ENCODE measurements around the gene DNAH11. TPM values are rescaled to one million over a fixed set of nuclear protein-coding genes. Genes with fewer than 3 reads are reported as not detected.

The DNAH11 gene
- total and polyA plus RNA-seq, 4 experiments from 2014 or later = 0.06 TPM; not detected in 3

DNA sequence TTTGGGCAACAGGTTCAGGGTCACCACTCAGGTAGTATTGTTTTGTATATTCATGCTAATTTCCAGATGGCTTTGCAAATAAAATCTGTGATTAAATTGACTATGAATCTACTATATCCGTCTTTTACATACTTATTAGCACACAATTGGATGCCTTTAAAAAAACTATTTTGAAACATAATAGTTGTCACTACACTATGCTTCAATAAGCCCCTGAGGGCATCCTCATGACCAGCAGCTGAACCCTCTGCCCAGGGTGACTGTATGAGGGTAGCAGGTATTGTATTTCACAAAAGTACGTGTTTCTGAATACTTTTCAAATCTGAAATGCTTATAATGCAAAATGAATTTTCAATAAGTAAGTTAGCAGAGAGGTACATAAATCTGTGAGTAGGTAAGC is 97.3 kb downstream of the DNAH11 start:
- no peaks in the 10 kb centered on the region for H3K36me3 Mint-ChIP-seq
- no peak overlapping the region for H3K4me3 Mint-ChIP-seq
- H3K4me1 ChIP-seq (ENCODE audit: insufficient read depth, low read length) = no peaks in the 10 kb centered on the region
- no peaks in the 10 kb centered on the region for H3K27me3 ChIP-seq (ENCODE audit: insufficient read depth, low read length)
- no peak overlapping the region for H3K27ac Mint-ChIP-seq
- intact Hi-C loops (cut with micrococcal nuclease) = no loop called here
- ChIA-PET POLR2A (ENCODE audit: partially characterized antibody) (no interaction called here), CTCF (ENCODE audit: partially characterized antibody) (no interaction called here)
- H3K4me3 ChIP-seq (ENCODE audit: low read length in 2 of 2) = no peak overlapping the region
- no peaks in the 10 kb centered on the region for H3K36me3 ChIP-seq (ENCODE audit: insufficient read depth, low read length)
- no peaks in the 10 kb centered on the region for H3K9me3 Mint-ChIP-seq
- H3K27ac ChIP-seq (ENCODE audit: low read depth, low read length) = no peak overlapping the region
- peaks cover 0 to 3% (median under 1%) of the 10 kb centered on the region in 4 donors for H3K4me1 Mint-ChIP-seq
- peaks cover 3 to 15% of the 10 kb centered on the region in 2 donors for H3K27me3 Mint-ChIP-seq
- DNase-seq = no peak
- H3K9me3 ChIP-seq (ENCODE audit: control insufficient read depth in 1 of 2, low read length in 2 of 2) = no peaks in the 10 kb centered on the region

DNA sequence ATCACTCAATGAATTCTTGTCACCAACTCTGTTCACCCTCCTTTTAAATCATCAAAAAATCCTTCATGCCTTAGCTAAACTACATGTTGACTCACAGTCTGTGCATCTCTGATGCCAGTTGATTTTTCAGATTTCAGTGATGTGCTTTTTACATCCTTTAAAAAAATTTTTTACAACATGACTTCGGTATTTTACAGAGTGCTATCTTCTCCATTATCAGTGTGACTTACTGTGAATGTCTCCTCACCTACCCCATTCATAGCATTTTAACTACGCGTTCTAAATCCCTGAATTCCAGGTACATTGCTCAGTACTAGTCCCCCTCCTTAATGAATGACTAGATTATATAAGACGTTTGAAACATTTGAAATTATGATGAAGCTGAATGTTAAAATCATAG is 98.7 kb downstream of the DNAH11 start:
- Histone ChIP-seq H3K27me3 (ENCODE audit: insufficient read depth, low read length) (no peaks in the 10 kb centered on the region), H3K36me3 (ENCODE audit: insufficient read depth, low read length) (no peaks in the 10 kb centered on the region), H3K4me1 (ENCODE audit: insufficient read depth, low read length) (no peaks in the 10 kb centered on the region), H3K27ac (ENCODE audit: low read depth, low read length) (no peak overlapping the region), H3K9me3 (ENCODE audit: control insufficient read depth in 1 of 2, low read length in 2 of 2) (no peaks in the 10 kb centered on the region), H3K4me3 (ENCODE audit: low read length in 2 of 2) (no peak overlapping the region)
- POLR2A ChIA-PET (ENCODE audit: partially characterized antibody) = no interaction called here
- no peaks in the 10 kb centered on the region for H3K9me3 Mint-ChIP-seq
- no peaks in the 10 kb centered on the region for H3K36me3 Mint-ChIP-seq
- peaks cover 4 to 17% of the 10 kb centered on the region in 2 donors for H3K27me3 Mint-ChIP-seq
- intact Hi-C loops (cut with micrococcal nuclease) = no loop called here
- no peak overlapping the region for H3K4me3 Mint-ChIP-seq
- peaks cover 0 to 3% (median under 1%) of the 10 kb centered on the region in 4 donors for H3K4me1 Mint-ChIP-seq
- CTCF ChIA-PET (ENCODE audit: partially characterized antibody) = no interaction called here
- no peak for DNase-seq
- no peak overlapping the region for H3K27ac Mint-ChIP-seq

DNA sequence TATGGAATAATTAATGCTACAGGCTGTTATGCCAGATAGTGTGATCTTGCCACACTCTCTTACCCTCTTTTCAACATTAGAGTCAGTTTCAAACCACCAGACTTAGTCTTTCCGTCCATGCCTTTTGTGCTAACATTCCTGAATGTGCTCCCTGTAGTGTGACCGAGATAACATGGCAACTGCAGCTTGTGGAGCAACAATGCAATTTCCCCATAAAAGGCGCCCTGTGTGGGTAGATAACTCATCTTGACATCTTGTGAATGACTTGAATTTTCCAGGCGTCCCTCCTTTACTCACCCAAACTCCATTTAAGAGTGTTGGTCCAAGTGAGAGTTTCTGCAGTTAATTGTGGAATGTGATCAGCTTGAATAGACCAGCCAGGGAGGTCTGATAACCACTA is 99.6 kb downstream of the DNAH11 start:
- H3K4me1 ChIP-seq (ENCODE audit: insufficient read depth, low read length) = no peaks in the 10 kb centered on the region
- intact Hi-C loops (cut with micrococcal nuclease) = no loop called here
- DNase-seq = no peak

DNA sequence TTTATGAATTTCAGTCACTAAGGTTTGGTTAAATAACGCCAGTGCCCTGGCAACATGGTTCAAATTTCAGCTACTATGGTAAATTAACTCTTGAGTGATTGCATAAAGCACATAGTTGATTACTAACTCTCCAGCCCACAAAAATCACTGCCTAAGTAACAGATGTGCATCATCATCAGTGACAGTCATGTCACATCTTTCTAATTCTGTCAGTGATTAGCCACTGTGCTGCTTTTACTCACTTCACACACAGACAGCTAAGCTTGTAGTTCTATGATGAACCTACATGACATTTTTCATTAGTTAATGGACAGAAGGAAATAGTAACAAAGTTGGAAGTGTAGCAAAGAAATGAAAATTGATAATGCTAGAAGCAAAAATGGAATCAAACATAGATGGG is 108.9 kb downstream of the DNAH11 start:
- no peaks in the 10 kb centered on the region for H3K4me1 ChIP-seq (ENCODE audit: insufficient read depth, low read length)
- DNase-seq = no peak
- H3K27ac ChIP-seq (ENCODE audit: low read depth, low read length) = no peak overlapping the region
- H3K27me3 ChIP-seq (ENCODE audit: insufficient read depth, low read length) = no peaks in the 10 kb centered on the region
- Mint-ChIP-seq H3K4me1 (no peaks in the 10 kb centered on the region), H3K4me3 (no peak overlapping the region), H3K9me3 (peaks cover 0 to 5% (median 3%) of the 10 kb centered on the region in 8 donors), H3K36me3 (no peaks in the 10 kb centered on the region), H3K27ac (no peak overlapping the region), H3K27me3 (peaks cover 0 to 3% of the 10 kb centered on the region in 2 donors)
- ChIA-PET CTCF (ENCODE audit: partially characterized antibody) (interaction anchor here (1.5 kb wide), 1 partner anchor 9 kb away, joined by 3 read pairs; no protein-coding TSS in a partner anchor), POLR2A (ENCODE audit: partially characterized antibody) (no interaction called here)
- H3K9me3 ChIP-seq (ENCODE audit: control insufficient read depth in 1 of 2, low read length in 2 of 2) = no peaks in the 10 kb centered on the region
- H3K36me3 ChIP-seq (ENCODE audit: insufficient read depth, low read length) = no peaks in the 10 kb centered on the region
- intact Hi-C loops (cut with micrococcal nuclease) = no loop called here
- no peak overlapping the region for H3K4me3 ChIP-seq (ENCODE audit: low read length in 2 of 2)

More for the DNA sequence above, 99.6 kb downstream of the DNAH11 start:
- Mint-ChIP-seq H3K27ac (no peak overlapping the region), H3K4me3 (no peak overlapping the region), H3K36me3 (no peaks in the 10 kb centered on the region), H3K4me1 (peaks cover 0 to 3% (median under 1%) of the 10 kb centered on the region in 4 donors), H3K27me3 (peaks cover 4 to 17% of the 10 kb centered on the region in 2 donors), H3K9me3 (peaks cover 0 to 5% (median under 1%) of the 10 kb centered on the region in 8 donors)
- POLR2A ChIA-PET (ENCODE audit: partially characterized antibody) = no interaction called here
- Histone ChIP-seq H3K27me3 (ENCODE audit: insufficient read depth, low read length) (no peaks in the 10 kb centered on the region), H3K36me3 (ENCODE audit: insufficient read depth, low read length) (no peaks in the 10 kb centered on the region), H3K4me3 (ENCODE audit: low read length in 2 of 2) (no peak overlapping the region), H3K27ac (ENCODE audit: low read depth, low read length) (no peak overlapping the region), H3K9me3 (ENCODE audit: control insufficient read depth in 1 of 2, low read length in 2 of 2) (no peaks in the 10 kb centered on the region)
- CTCF ChIA-PET (ENCODE audit: partially characterized antibody) = no interaction called here

DNA sequence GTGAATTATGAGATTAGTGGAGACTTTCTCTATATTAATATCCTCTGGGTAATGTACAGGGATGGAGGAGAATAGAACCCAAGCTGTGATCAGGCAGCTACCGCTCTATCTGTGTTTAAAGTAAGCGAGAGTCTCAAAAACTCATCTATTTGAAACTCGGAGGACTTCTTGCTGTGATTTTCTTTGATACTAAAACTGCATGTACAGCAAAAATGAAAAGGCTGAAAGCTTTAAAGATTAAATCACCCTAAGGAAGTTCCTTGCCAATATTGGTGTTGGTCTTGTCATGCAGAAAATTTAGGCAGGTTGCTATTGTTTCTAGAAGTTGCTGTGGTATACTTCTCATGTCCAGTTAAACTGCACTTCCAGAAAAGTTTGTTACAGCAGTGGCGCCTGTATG is 110.8 kb downstream of the DNAH11 start:
- no peaks in the 10 kb centered on the region for H3K9me3 ChIP-seq (ENCODE audit: control insufficient read depth in 1 of 2, low read length in 2 of 2)
- H3K36me3 ChIP-seq (ENCODE audit: insufficient read depth, low read length) = no peaks in the 10 kb centered on the region
- H3K4me1 ChIP-seq (ENCODE audit: insufficient read depth, low read length) = no peaks in the 10 kb centered on the region
- no peak for DNase-seq
- CTCF ChIA-PET (ENCODE audit: partially characterized antibody) = no interaction called here
- H3K36me3 Mint-ChIP-seq = no peaks in the 10 kb centered on the region
- H3K27me3 Mint-ChIP-seq = peaks cover 2 to 3% of the 10 kb centered on the region in 2 donors
- intact Hi-C loops (cut with micrococcal nuclease) = no loop called here
- POLR2A ChIA-PET (ENCODE audit: partially characterized antibody) = no interaction called here
- no peak overlapping the region for H3K4me3 Mint-ChIP-seq
- H3K27me3 ChIP-seq (ENCODE audit: insufficient read depth, low read length) = no peaks in the 10 kb centered on the region
- H3K27ac ChIP-seq (ENCODE audit: low read depth, low read length) = no peak overlapping the region
- no peaks in the 10 kb centered on the region for H3K4me1 Mint-ChIP-seq
- H3K9me3 Mint-ChIP-seq = no peaks in the 10 kb centered on the region
- H3K4me3 ChIP-seq (ENCODE audit: low read length in 2 of 2) = no peak overlapping the region
- no peak overlapping the region for H3K27ac Mint-ChIP-seq

DNA sequence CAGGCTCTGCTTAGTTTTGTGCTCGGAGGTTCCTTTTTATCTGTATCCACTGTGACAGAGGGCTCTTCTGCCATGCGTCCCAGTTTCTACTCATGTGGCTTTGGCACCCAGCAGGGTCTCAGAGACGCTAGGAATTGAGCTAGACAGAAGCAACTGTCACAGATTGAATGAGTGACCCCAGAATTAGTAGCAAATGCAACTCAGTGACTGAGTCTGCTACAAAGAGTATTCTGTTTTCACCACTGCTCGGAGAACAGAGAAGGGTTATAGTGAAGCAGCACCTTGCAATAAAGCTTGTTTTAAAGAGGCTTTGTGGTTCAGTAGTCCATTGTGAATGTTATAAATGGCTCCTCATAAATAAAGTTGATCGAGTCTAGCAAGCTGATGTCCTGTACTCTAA is 113.2 kb downstream of the DNAH11 start:
- Mint-ChIP-seq H3K27me3 (peaks cover 2% of the 10 kb centered on the region in 2 donors), H3K27ac (no peak overlapping the region), H3K4me1 (no peaks in the 10 kb centered on the region), H3K9me3 (peaks cover 0 to 4% (median 2%) of the 10 kb centered on the region in 8 donors), H3K36me3 (no peaks in the 10 kb centered on the region), H3K4me3 (no peak overlapping the region)
- Histone ChIP-seq H3K36me3 (ENCODE audit: insufficient read depth, low read length) (no peaks in the 10 kb centered on the region), H3K4me3 (ENCODE audit: low read length in 2 of 2) (no peak overlapping the region), H3K4me1 (ENCODE audit: insufficient read depth, low read length) (no peaks in the 10 kb centered on the region), H3K27me3 (ENCODE audit: insufficient read depth, low read length) (no peaks in the 10 kb centered on the region), H3K9me3 (ENCODE audit: control insufficient read depth in 1 of 2, low read length in 2 of 2) (no peaks in the 10 kb centered on the region), H3K27ac (ENCODE audit: low read depth, low read length) (no peak overlapping the region)
- intact Hi-C loops (cut with micrococcal nuclease) = no loop called here
- CTCF ChIA-PET (ENCODE audit: partially characterized antibody) = no interaction called here
- DNase-seq = no peak
- POLR2A ChIA-PET (ENCODE audit: partially characterized antibody) = no interaction called here

DNA sequence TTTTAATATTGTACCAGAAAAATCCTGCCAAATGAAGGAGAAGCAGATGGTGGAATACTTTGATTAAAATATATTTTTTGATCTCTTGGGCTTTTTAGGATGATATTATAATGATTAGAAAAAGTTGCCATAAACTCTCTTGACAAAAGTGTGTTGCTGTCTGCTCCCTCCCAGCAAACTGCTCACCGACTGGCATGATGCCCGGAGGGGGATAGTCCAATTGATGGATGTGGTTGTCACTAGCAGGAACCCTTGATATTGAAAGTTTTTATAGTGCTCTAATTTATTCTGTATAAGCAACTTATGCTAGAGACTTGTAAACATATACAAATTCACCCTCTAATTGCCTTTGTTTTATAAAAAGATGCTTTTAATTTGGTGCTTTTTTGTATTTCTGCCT is 114.0 kb downstream of the DNAH11 start:
- Histone ChIP-seq H3K4me3 (ENCODE audit: low read length in 2 of 2) (no peak overlapping the region), H3K4me1 (ENCODE audit: insufficient read depth, low read length) (no peaks in the 10 kb centered on the region), H3K36me3 (ENCODE audit: insufficient read depth, low read length) (no peaks in the 10 kb centered on the region), H3K27me3 (ENCODE audit: insufficient read depth, low read length) (no peaks in the 10 kb centered on the region), H3K9me3 (ENCODE audit: control insufficient read depth in 1 of 2, low read length in 2 of 2) (peaks cover 0 to 5% of the 10 kb centered on the region in 2 donors), H3K27ac (ENCODE audit: low read depth, low read length) (no peak overlapping the region)
- Mint-ChIP-seq H3K36me3 (no peaks in the 10 kb centered on the region), H3K9me3 (peaks cover 0 to 12% (median 6%) of the 10 kb centered on the region in 8 donors), H3K4me1 (no peaks in the 10 kb centered on the region), H3K27ac (no peak overlapping the region), H3K4me3 (no peak overlapping the region), H3K27me3 (peaks cover 2% of the 10 kb centered on the region in 2 donors)
- CTCF ChIA-PET (ENCODE audit: partially characterized antibody) = no interaction called here
- POLR2A ChIA-PET (ENCODE audit: partially characterized antibody) = no interaction called here
- intact Hi-C loops (cut with micrococcal nuclease) = no loop called here
- DNase-seq = no peak

DNA sequence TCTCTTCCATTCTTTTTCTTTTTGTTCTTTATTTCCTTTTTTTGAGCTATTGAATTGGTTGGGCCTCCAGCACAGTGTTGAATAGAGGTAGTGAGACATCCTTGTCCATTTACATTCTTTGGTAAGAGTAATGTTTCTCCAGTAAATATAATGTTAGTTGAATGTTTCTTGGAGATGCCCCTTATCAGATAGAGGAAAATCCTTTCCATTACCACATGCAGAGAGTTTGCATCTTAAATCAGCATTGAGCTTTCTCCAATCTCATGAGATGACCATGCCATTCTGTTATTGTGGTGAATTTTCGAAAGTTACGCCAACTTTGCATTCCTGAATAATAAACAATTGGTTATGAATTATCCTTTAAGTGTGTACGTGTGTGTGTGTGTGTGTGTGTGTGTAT is 127.7 kb downstream of the DNAH11 start:
- Mint-ChIP-seq H3K27ac (no peak overlapping the region), H3K27me3 (peaks cover 2 to 3% of the 10 kb centered on the region in 2 donors), H3K4me3 (no peak overlapping the region), H3K36me3 (no peaks in the 10 kb centered on the region), H3K4me1 (peaks cover 0 to 2% (median under 1%) of the 10 kb centered on the region in 4 donors), H3K9me3 (no peaks in the 10 kb centered on the region)
- intact Hi-C loops (cut with micrococcal nuclease) = no loop called here
- CTCF ChIA-PET (ENCODE audit: partially characterized antibody) = interaction anchor here (1.4 kb wide), 1 partner anchor 9 kb away, joined by 3 read pairs; no protein-coding TSS in a partner anchor
- Histone ChIP-seq H3K4me3 (ENCODE audit: low read length in 2 of 2) (no peak overlapping the region), H3K27me3 (ENCODE audit: insufficient read depth, low read length) (no peaks in the 10 kb centered on the region), H3K27ac (ENCODE audit: low read depth, low read length) (no peak overlapping the region), H3K4me1 (ENCODE audit: insufficient read depth, low read length) (no peaks in the 10 kb centered on the region), H3K36me3 (ENCODE audit: insufficient read depth, low read length) (no peaks in the 10 kb centered on the region), H3K9me3 (ENCODE audit: control insufficient read depth in 1 of 2, low read length in 2 of 2) (no peaks in the 10 kb centered on the region)
- POLR2A ChIA-PET (ENCODE audit: partially characterized antibody) = no interaction called here
- no peak for DNase-seq
